Hepatocyte (in vitro differentiated cells): ENCODE measurements around the gene ATP9A.

Experiments used
- EZH2 ChIP-seq: fragments of 200-600 bp; sonication (generic); IDR thresholded peaks from 2 replicates; pipeline ENCODE4 v1.6.1; 2016; ENCODE audit warnings: antibody characterized with exemption, mild to moderate bottlenecking, borderline replicate concordance
- EZH2phosphoT487 ChIP-seq: fragments of 200-600 bp; sonication (generic); IDR thresholded peaks from one replicate; pipeline ENCODE4 v1.6.1; 2018; ENCODE audit warnings: antibody characterized with exemption, mild to moderate bottlenecking, low read depth, moderate library complexity; ENCODE audit not compliant: unreplicated experiment, severe bottlenecking
- TF ChIP-seq, protein P1 (sequence below): fragments of 200-600 bp; sonication (generic); IDR thresholded peaks from 2 replicates; pipeline ENCODE4 v1.5.1; 2016; ENCODE audit warnings: antibody characterized with exemption, mild to moderate bottlenecking; ENCODE audit not compliant: poor library complexity

DNA sequence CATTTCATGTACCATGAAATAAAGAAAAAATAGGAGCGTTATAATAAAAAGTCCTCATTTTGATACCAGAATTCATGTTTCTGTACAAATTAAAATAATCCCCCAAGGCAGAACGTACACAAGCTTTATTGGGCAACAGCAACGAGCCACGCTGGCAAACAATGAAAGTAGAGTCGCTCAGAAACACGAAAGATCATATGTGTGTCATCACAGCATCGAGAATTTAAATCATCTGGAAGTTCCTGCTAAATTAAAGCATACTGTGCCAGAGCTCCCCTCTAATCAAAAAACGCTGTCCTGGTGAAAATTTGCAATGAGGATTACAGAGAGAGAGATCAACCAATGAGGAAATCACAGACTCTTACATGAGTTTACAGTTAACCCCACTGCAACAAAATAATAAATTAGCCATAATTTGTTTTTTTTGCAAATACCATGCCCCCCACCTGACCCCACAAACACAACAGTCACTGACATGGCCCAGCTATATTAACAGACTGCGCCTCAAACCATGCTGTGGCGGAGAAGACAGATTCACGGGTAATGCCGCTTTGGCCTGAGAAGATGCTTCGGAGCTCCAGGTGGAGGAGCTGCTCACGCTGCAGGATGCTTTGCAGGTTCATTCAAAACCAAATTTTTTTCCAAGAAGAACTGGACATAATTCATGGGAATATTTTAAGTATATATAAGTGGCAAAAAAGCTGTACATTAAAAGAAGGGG lies 171.4 kb downstream of the ATP9A start:
- TF ChIP-seq, protein P1, sequence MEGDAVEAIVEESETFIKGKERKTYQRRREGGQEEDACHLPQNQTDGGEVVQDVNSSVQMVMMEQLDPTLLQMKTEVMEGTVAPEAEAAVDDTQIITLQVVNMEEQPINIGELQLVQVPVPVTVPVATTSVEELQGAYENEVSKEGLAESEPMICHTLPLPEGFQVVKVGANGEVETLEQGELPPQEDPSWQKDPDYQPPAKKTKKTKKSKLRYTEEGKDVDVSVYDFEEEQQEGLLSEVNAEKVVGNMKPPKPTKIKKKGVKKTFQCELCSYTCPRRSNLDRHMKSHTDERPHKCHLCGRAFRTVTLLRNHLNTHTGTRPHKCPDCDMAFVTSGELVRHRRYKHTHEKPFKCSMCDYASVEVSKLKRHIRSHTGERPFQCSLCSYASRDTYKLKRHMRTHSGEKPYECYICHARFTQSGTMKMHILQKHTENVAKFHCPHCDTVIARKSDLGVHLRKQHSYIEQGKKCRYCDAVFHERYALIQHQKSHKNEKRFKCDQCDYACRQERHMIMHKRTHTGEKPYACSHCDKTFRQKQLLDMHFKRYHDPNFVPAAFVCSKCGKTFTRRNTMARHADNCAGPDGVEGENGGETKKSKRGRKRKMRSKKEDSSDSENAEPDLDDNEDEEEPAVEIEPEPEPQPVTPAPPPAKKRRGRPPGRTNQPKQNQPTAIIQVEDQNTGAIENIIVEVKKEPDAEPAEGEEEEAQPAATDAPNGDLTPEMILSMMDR = no peak
- TF ChIP-seq EZH2phosphoT487 = no peak
- no peak for TF ChIP-seq EZH2
